HepG2 (cell line): ENCODE data around the gene SHROOM1. TPM values are rescaled to one million over a fixed set of nuclear protein-coding genes. Genes with fewer than 3 reads are reported as not detected.

Experiments
- AGO1 ChIP-seq: fragments of 200-400 bp; formaldehyde crosslinking; IDR thresholded peaks from 2 replicates; pipeline ENCODE4 v1.6.1; 2017; ENCODE audit warnings: mild to moderate bottlenecking, low read depth, low read length, moderate library complexity; ENCODE audit not compliant: poor library complexity, severe bottlenecking
- BRCA1 ChIP-seq: sonication (generic); formaldehyde crosslinking; IDR thresholded peaks from 2 replicates; pipeline ENCODE4 v1.4.0; 2020; ENCODE audit warnings: missing genetic modification reagents
- CREB1 ChIP-seq, 2 experiments: fragments of 450-650 bp in 1 of 2; IDR thresholded peaks; 2 replicates each; pipeline ENCODE4 v1.6.1; 2016 to 2017; ENCODE audit warnings: control low read depth in 1 of 2, mild to moderate bottlenecking in 1 of 2, missing compliant biosample characterization in 1 of 2, missing genetic modification characterization in 1 of 2
- HMGXB4 ChIP-seq, 2 experiments: sonication (generic) in 1 of 2; formaldehyde crosslinking in 1 of 2; IDR thresholded peaks; 2 replicates each; pipeline versions ENCODE4 v1.4.0 to v1.6.1; 2018 to 2020; ENCODE audit warnings: missing genetic modification reagents in 2 of 2, borderline replicate concordance in 1 of 2, low read depth in 1 of 2, mild to moderate bottlenecking in 1 of 2, missing biosample characterization in 1 of 2
- POLR2AphosphoS2 ChIP-seq: IDR thresholded peaks from 2 replicates; pipeline ENCODE4 v1.6.1; 2011; ENCODE audit warnings: low read depth, low read length, improper control_type of control experiment
- ZBTB44 ChIP-seq: sonication (generic); formaldehyde crosslinking; IDR thresholded peaks from 2 replicates; pipeline ENCODE4 v1.4.0; 2020; ENCODE audit warnings: missing genetic modification reagents
- ZMYM4 ChIP-seq: sonication (generic); formaldehyde crosslinking; IDR thresholded peaks from 2 replicates; pipeline ENCODE4 v1.8.1; 2023; ENCODE audit warnings: mild to moderate bottlenecking, missing genetic modification reagents
- ZNF276 ChIP-seq: sonication (generic); formaldehyde crosslinking; IDR thresholded peaks from 2 replicates; pipeline ENCODE4 v1.4.0; 2020; ENCODE audit warnings: mild to moderate bottlenecking, low read depth, missing genetic modification reagents
- polyA plus RNA-seq, 8 experiments: library from polyadenylated mRNA; depleted of rRNA in 3 of 8; stranded (reverse) in 7 of 8; unstranded in 1 of 8; fragments of >200 nt; fragmentation: Illumina TruSeq in 4 of 8; extraction: Trizol in 4 of 8; gene quantifications; 2 replicates each; pipeline versions ENCODE4 v1.2.1 to v1.2.3, GENCODE V29; 2011 to 2016; ENCODE audit warnings: low read depth in 4 of 8, missing spikeins in 1 of 8, mixed read lengths in 1 of 8; ENCODE audit not compliant: insufficient read depth in 1 of 8
- total RNA-seq, 5 experiments: library from RNA; depleted of rRNA; stranded (reverse); fragments of >200 nt; fragmentation: Illumina TruSeq; extraction: Trizol; gene quantifications; 2 replicates each; pipeline ENCODE4 v1.2.3, GENCODE V29; 2016; ENCODE audit warnings: low read depth in 1 of 5

Gene SHROOM1
- total and polyA plus RNA-seq, 2 of the 13 experiments (the other 11 are each of a cell fraction or from before 2014, with no cell fraction given), result 18.2 to 25.7 TPM

- no peak for TF ChIP-seq HMGXB4 (CRISPR knock-in tag; IDR thresholded peaks at IDR 0.05; ENCODE audit: borderline replicate concordance in 1 of 2, low read depth in 1 of 2)
- TF ChIP-seq ZNF276, result no peak
- no peak for TF ChIP-seq ZBTB44
- TF ChIP-seq AGO1, result no peak
- no peak for TF ChIP-seq CREB1 (IDR thresholded peaks at IDR 0.05)
- no peak for TF ChIP-seq CREB1 (CRISPR knock-in tag; IDR thresholded peaks at IDR 0.05)
- TF ChIP-seq BRCA1 (CRISPR knock-in tag), result no peak
- no peak for TF ChIP-seq POLR2AphosphoS2
- no peak for TF ChIP-seq ZMYM4 (CRISPR knock-in tag)
- TF ChIP-seq, all 625 proteins: peak for 0
Measured at GRCh38 chr5:132790201-132790865, 40.1 kb downstream of the SHROOM1 start (continued).
